GM13977 (cell line): ENCODE measurements around the gene UPP2.

Source experiments
- DNase-seq: peaks from one replicate; pipeline ENCODE4 v3.0.0; 2012; ENCODE audit warnings: low spot score
- CTCF ChIP-seq: IDR thresholded peaks from 2 replicates; pipeline ENCODE4 v1.5.1; 2012; ENCODE audit warnings: mild to moderate bottlenecking, control low read depth; ENCODE audit not compliant: insufficient read depth; ENCODE audit errors: extremely low read depth, missing control alignments
- in situ Hi-C: fragments of 300-500 bp; cut with MboI; formaldehyde crosslinking; loops from one replicate; pipeline ENCODE4 v1.12.0; 2022; ENCODE audit warnings: low sequenced_read_pairs, low pct_unique_long_range_greater_than_20kb, mixed read lengths, inconsistent platforms; ENCODE audit not compliant: unreplicated experiment

Gene UPP2

GRCh38 chr2:158101384-158101926 is at the start of gene UPP2:
Gene UPP2, plus strand, starts transcription at chr2:158101876. Its CDS starts 188 bp downstream, at chr2:158102064.
- TF ChIP-seq CTCF = no peak
- in situ Hi-C loops = no loop called here
- DNase-seq = peak; percentile 8

GRCh38 chr2:158052761-158053160 is 48.9 kb upstream of the UPP2 start:
- DNase-seq = no peak
- in situ Hi-C loops = no loop called here
- TF ChIP-seq CTCF = no peak

GRCh38 chr2:158056875-158057274 is 44.8 kb upstream of the UPP2 start:
- no peak for TF ChIP-seq CTCF
- in situ Hi-C loops = no loop called here

GRCh38 chr2:158060160-158060834 is 41.4 kb upstream of the UPP2 start:
- no peak for DNase-seq
- no peak for TF ChIP-seq CTCF
- in situ Hi-C loops = no loop called here

More at GRCh38 chr2:158056875-158057274, 44.8 kb upstream of the UPP2 start:
- no peak for DNase-seq

GRCh38 chr2:158060835-158061435 is 40.7 kb upstream of the UPP2 start:
- no peak for TF ChIP-seq CTCF
- DNase-seq = no peak
- in situ Hi-C loops = no loop called here

- TF ChIP-seq CTCF = no peak
- no peak for DNase-seq
- in situ Hi-C loops = no loop called here
These were observed 39.9 kb upstream of the UPP2 start for GRCh38 chr2:158061763-158062162.
